Testis (tissue), 3 donors: Measurements from ENCODE around the gene ITPK1. TPM values are rescaled to one million over a fixed set of nuclear protein-coding genes. Genes with fewer than 3 reads are reported as not detected.
A peak's percentile ranks its signal among the peaks of the same experiment; 100 is the strongest.

ENCODE experiments used
- DNase-seq: peaks from one replicate; pipeline ENCODE4 v3.0.0-alpha.2; 2019
- H3K27ac ChIP-seq, 2 donors: fragments of 200-600 bp; sonication (generic); one replicate each; pipeline ENCODE4 v1.5.1; 2019
- H3K27me3 ChIP-seq: fragments of 200-600 bp; sonication (generic); one replicate; pipeline ENCODE4 v1.5.1; 2019
- H3K36me3 ChIP-seq: fragments of 200-600 bp; sonication (generic); one replicate; pipeline ENCODE4 v1.5.1; 2017; ENCODE audit warnings: low read depth; ENCODE audit errors: missing control alignments
- H3K4me1 ChIP-seq: fragments of 200-600 bp; sonication (generic); one replicate; pipeline ENCODE4 v1.5.1; 2019
- H3K4me3 ChIP-seq, 2 donors: fragments of 200-600 bp; sonication (generic); one replicate each; pipeline ENCODE4 v1.5.1; 2017 to 2019
- H3K9me3 ChIP-seq: fragments of 200-600 bp; sonication (generic); one replicate; pipeline ENCODE4 v1.5.1; 2017
- POLR2A ChIP-seq: fragments of 450-650 bp; IDR thresholded peaks from one replicate; pipeline ENCODE4 v1.6.1; 2017; ENCODE audit warnings: antibody characterized with exemption, mild to moderate bottlenecking, moderate library complexity
- WGBS, 2 donors: methylation state at CpG; one replicate each; pipeline ENCODE4 v1.1.5; 2018; 5-methylcytosine and 5-hydroxymethylcytosine counted together
- intact Hi-C: fragments of 100-400 bp; cut with DNase I; formaldehyde crosslinking; loops from one replicate; pipeline ENCODE4 v1.15.1; 2023; ENCODE audit warnings: low total_unique reads
- polyA plus RNA-seq: library from polyadenylated mRNA; stranded (reverse); fragments of 350-450 nt; fragmentation: Illumina TruSeq; extraction: RNeasy Lipid Tissue Mini Kit (QIAGEN cat#74804); gene quantifications from one replicate; pipeline ENCODE4 v1.2.3, GENCODE V29; 2014; ENCODE audit warnings: low read depth, low replicate concordance; ENCODE audit not compliant: insufficient read depth
- total RNA-seq, 2 donors: library from RNA; depleted of rRNA; stranded (reverse); fragments of >200 nt; gene quantifications; one replicate each; pipeline ENCODE4 v1.2.3, GENCODE V29; 2016
- TF ChIP-seq, protein P1 (sequence below), 3 experiments: fragments of 450-650 bp in 2 of 3; fragments of 200-600 bp in 1 of 3; sonication (generic) in 1 of 3; IDR thresholded peaks; one replicate each; pipeline ENCODE4 v1.5.1; 2016 to 2019; ENCODE audit warnings: antibody characterized with exemption in 3 of 3, mild to moderate bottlenecking in 2 of 3, moderate library complexity in 1 of 3

The ITPK1 gene
- total and polyA plus RNA-seq, 3 donors from 2014 or later = 78.3 to 92.5 (median 90.6) TPM

GRCh38 chr14:92986254-92987147 lies 129.2 kb downstream of the ITPK1 start:
- intact Hi-C loops = no loop called here
- no peaks in the 10 kb centered on the region for H3K36me3 ChIP-seq
- no peaks in the 10 kb centered on the region for H3K27me3 ChIP-seq
- TF ChIP-seq, protein P1, sequence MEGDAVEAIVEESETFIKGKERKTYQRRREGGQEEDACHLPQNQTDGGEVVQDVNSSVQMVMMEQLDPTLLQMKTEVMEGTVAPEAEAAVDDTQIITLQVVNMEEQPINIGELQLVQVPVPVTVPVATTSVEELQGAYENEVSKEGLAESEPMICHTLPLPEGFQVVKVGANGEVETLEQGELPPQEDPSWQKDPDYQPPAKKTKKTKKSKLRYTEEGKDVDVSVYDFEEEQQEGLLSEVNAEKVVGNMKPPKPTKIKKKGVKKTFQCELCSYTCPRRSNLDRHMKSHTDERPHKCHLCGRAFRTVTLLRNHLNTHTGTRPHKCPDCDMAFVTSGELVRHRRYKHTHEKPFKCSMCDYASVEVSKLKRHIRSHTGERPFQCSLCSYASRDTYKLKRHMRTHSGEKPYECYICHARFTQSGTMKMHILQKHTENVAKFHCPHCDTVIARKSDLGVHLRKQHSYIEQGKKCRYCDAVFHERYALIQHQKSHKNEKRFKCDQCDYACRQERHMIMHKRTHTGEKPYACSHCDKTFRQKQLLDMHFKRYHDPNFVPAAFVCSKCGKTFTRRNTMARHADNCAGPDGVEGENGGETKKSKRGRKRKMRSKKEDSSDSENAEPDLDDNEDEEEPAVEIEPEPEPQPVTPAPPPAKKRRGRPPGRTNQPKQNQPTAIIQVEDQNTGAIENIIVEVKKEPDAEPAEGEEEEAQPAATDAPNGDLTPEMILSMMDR (IDR thresholded peaks at IDR 0.05) = no peak
- TF ChIP-seq POLR2A = no peak
- H3K4me1 ChIP-seq = peaks cover 55% of the 10 kb centered on the region
- DNase-seq = peak; percentile 80
- no peak overlapping the region for H3K4me3 ChIP-seq
- H3K9me3 ChIP-seq = no peaks in the 10 kb centered on the region
- H3K27ac ChIP-seq = peak overlapping the region; percentile 78 to 82
- WGBS, 2 donors = 65 to 71% methylated on average over 2 to 6 of the region's 6 CpGs

DNA sequence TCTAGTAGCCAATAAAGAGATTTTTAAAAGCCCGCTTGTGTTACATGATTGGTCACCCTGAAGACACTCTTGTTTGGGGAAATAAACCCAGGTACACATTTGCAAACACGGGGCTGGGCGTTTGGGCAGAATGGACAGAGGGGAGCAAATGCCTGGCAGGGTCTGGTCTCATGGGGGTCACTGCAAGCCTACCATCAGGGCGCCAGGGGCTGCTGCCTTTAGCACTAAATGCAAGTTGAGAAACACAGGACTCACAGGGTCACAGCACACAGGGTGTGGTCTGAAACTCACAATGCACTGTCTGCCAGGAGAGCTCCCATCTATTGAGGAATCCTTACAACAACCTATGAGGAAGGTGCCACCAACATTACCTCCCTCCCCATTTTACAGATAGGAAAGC lies 130.2 kb downstream of the ITPK1 start:
- intact Hi-C loops = no loop called here
- WGBS, 2 donors = 72 to 75% methylated on average over 4 of the region's 4 CpGs
- peaks cover 53% of the 10 kb centered on the region for H3K4me1 ChIP-seq
- no peak overlapping the region for H3K4me3 ChIP-seq
- TF ChIP-seq, protein P1 (IDR thresholded peaks at IDR 0.05) = no peak
- no peak for TF ChIP-seq POLR2A
- no peaks in the 10 kb centered on the region for H3K36me3 ChIP-seq
- peak overlapping the region; percentile 78 to 82 for H3K27ac ChIP-seq
- H3K27me3 ChIP-seq = no peaks in the 10 kb centered on the region
- H3K9me3 ChIP-seq = no peaks in the 10 kb centered on the region
- DNase-seq = no peak

DNA sequence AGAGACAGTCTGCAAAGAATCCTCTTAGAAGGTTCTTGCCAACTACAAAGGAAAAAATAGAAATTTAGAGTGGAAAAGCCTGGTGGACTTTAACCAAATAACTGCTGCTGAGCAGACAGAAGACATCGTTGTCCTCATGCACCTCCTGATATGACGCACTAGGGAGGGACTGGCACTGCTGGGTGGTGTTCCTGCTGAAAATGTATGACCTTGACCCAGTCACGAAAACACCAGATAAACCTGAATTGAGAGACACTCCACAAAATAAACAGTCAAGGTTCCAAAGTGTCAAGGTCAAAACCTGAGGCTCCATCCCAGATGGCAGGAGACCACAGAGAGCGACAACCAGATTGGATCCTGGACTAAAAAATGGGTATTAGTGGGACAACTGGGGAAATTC lies 130.8 kb downstream of the ITPK1 start:
- no peak overlapping the region for H3K4me3 ChIP-seq
- whole genome bisulfite sequencing, 2 donors = 30 to 66% methylated on average over 4 of the region's 4 CpGs
- H3K27me3 ChIP-seq = no peaks in the 10 kb centered on the region
- DNase-seq = peak; percentile 52
- H3K27ac ChIP-seq = peak overlapping the region in 1 of 2 donors; percentile 68
- TF ChIP-seq, protein P1 (IDR thresholded peaks at IDR 0.05) = no peak
- TF ChIP-seq POLR2A = no peak
- H3K9me3 ChIP-seq = no peaks in the 10 kb centered on the region
- intact Hi-C loops = no loop called here
- peaks cover 53% of the 10 kb centered on the region for H3K4me1 ChIP-seq
- no peaks in the 10 kb centered on the region for H3K36me3 ChIP-seq

DNA sequence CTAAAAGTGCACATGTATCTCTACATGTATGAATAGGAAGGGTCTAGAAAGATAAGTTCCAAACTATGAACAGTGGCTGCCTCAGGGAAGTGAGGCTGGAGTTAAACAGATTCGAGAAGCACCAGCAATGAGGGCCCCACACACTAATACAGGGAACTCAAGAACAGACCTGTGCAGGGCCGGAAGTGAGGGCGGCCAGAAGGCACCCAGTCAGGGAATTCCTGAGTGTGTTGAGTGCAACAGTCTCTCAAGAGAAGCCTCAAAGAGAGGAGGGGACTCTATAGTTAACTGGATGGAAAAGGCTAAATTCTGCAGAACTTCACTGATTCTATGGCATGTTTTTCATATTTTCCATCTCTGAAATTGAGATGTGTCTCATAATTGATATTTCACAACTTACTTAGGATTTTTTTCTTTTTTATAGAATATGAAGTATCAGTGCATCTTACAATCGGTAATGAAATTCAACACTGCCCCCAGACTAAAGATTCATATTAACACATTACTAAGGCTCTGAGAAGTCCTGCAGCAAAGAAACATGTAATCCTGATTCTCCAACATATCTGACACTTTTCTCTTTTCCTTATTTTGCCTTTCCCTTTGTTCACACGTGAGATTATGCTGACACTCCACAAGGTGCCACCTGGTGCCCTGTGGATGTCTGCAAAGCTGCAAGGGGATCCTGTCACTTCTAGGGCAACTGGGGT lies 131.5 kb downstream of the ITPK1 start:
- Histone ChIP-seq H3K27me3 (no peaks in the 10 kb centered on the region), H3K36me3 (no peaks in the 10 kb centered on the region), H3K4me1 (peaks cover 53% of the 10 kb centered on the region), H3K4me3 (no peak overlapping the region), H3K9me3 (no peaks in the 10 kb centered on the region), H3K27ac (peak overlapping the region in 1 of 2 donors; percentile 68)
- WGBS, 2 donors = 50 to 63% methylated on average over 5 of the region's 5 CpGs
- intact Hi-C loops = no loop called here
- TF ChIP-seq POLR2A = no peak
- no peak for DNase-seq

GRCh38 chr14:92982956-92983355 lies 132.8 kb downstream of the ITPK1 start:
- Histone ChIP-seq H3K36me3 (no peaks in the 10 kb centered on the region), H3K4me1 (peaks cover 41% of the 10 kb centered on the region), H3K27ac (no peak overlapping the region), H3K27me3 (no peaks in the 10 kb centered on the region), H3K4me3 (no peak overlapping the region), H3K9me3 (no peaks in the 10 kb centered on the region)
- no peak for TF ChIP-seq POLR2A
- TF ChIP-seq, protein P1 (IDR thresholded peaks at IDR 0.05) = no peak
- intact Hi-C loops = no loop called here
- DNase-seq = no peak
- 81 to 88% methylated on average over 4 to 8 of the region's 8 CpGs for WGBS, 2 donors
